ES-I3 (cell line): ENCODE results near the gene BRD1.
"Not testable (repeated sequence)": the region's sequence is repeated elsewhere in the genome, so short reads cannot be mapped to it uniquely, and the experiment has no call there.

Experiments used
- H3K36me3 ChIP-seq: 2 replicates; pipeline ENCODE4 v1.6.1; 2013; ENCODE audit warnings: mild to moderate bottlenecking, low read length, control low read depth, moderate library complexity; ENCODE audit not compliant: insufficient read depth
- H3K4me1 ChIP-seq: 2 replicates; pipeline ENCODE4 v1.6.1; 2013; ENCODE audit warnings: mild to moderate bottlenecking, control low read depth, low read length; ENCODE audit not compliant: insufficient read depth
- H3K9ac ChIP-seq: 2 replicates; pipeline ENCODE4 v1.6.1; 2013; ENCODE audit warnings: low read depth, mild to moderate bottlenecking, low read length, moderate library complexity
- H3K9me3 ChIP-seq: 2 replicates; pipeline ENCODE4 v1.6.1; 2013; ENCODE audit warnings: mild to moderate bottlenecking, low read length, moderate library complexity; ENCODE audit not compliant: control insufficient read depth, insufficient read depth

Gene BRD1

GRCh38 chr22:49762571-49762970 lies 65.1 kb downstream of the BRD1 start:
- not testable (repeated sequence) for H3K9me3 ChIP-seq, H3K4me1 ChIP-seq, H3K9ac ChIP-seq, H3K36me3 ChIP-seq

- no peaks in the 10 kb centered on the region; the same call in 1 of the 2 replicates for H3K9me3 ChIP-seq
- H3K36me3 ChIP-seq = no peaks in the 10 kb centered on the region
- no peak overlapping the region for H3K9ac ChIP-seq
- H3K4me1 ChIP-seq = no peaks in the 10 kb centered on the region
These were observed 65.8 kb downstream of the BRD1 start for GRCh38 chr22:49761836-49762235.

GRCh38 chr22:49760630-49761571 lies 66.8 kb downstream of the BRD1 start:
- Histone ChIP-seq H3K4me1 (no peaks in the 10 kb centered on the region), H3K9me3 (no peaks in the 10 kb centered on the region), H3K36me3 (no peaks in the 10 kb centered on the region), H3K9ac (no peak overlapping the region)

- Histone ChIP-seq H3K9me3 (no peaks in the 10 kb centered on the region), H3K4me1 (no peaks in the 10 kb centered on the region), H3K9ac (no peak overlapping the region), H3K36me3 (no peaks in the 10 kb centered on the region)
These were observed 67.4 kb downstream of the BRD1 start for GRCh38 chr22:49760280-49760629.

GRCh38 chr22:49756676-49757075 lies 71.0 kb downstream of the BRD1 start:
- Histone ChIP-seq H3K9me3 (no peaks in the 10 kb centered on the region), H3K9ac (no peak overlapping the region), H3K36me3 (no peaks in the 10 kb centered on the region), H3K4me1 (no peaks in the 10 kb centered on the region)

GRCh38 chr22:49756201-49756600 lies 71.5 kb downstream of the BRD1 start:
- Histone ChIP-seq H3K36me3 (no peaks in the 10 kb centered on the region), H3K9me3 (no peaks in the 10 kb centered on the region), H3K4me1 (no peaks in the 10 kb centered on the region), H3K9ac (no peak overlapping the region)

- no peaks in the 10 kb centered on the region for H3K36me3 ChIP-seq
- H3K9ac ChIP-seq = no peak overlapping the region
- H3K4me1 ChIP-seq = no peaks in the 10 kb centered on the region
These were observed 72.1 kb downstream of the BRD1 start for GRCh38 chr22:49755631-49756001.

GRCh38 chr22:49754696-49755630 lies 72.7 kb downstream of the BRD1 start:
- no peaks in the 10 kb centered on the region for H3K4me1 ChIP-seq

More at GRCh38 chr22:49755631-49756001, 72.1 kb downstream of the BRD1 start:
- no peaks in the 10 kb centered on the region for H3K9me3 ChIP-seq

GRCh38 chr22:49753961-49754695 lies 73.5 kb downstream of the BRD1 start:
- H3K9me3 ChIP-seq = no peaks in the 10 kb centered on the region
- no peaks in the 10 kb centered on the region for H3K36me3 ChIP-seq
- no peaks in the 10 kb centered on the region for H3K4me1 ChIP-seq
- H3K9ac ChIP-seq = no peak overlapping the region

More at GRCh38 chr22:49754696-49755630, 72.7 kb downstream of the BRD1 start:
- no peaks in the 10 kb centered on the region for H3K9me3 ChIP-seq
- H3K9ac ChIP-seq = no peak overlapping the region
- H3K36me3 ChIP-seq = no peaks in the 10 kb centered on the region

- H3K9ac ChIP-seq = no peak overlapping the region
- no peaks in the 10 kb centered on the region for H3K36me3 ChIP-seq
- H3K4me1 ChIP-seq = no peaks in the 10 kb centered on the region
- H3K9me3 ChIP-seq = no peaks in the 10 kb centered on the region
These were observed 74.3 kb downstream of the BRD1 start for GRCh38 chr22:49753276-49753890.

GRCh38 chr22:49752598-49753091 lies 75.0 kb downstream of the BRD1 start:
- Histone ChIP-seq H3K9ac (no peak overlapping the region), H3K9me3 (no peaks in the 10 kb centered on the region), H3K36me3 (no peaks in the 10 kb centered on the region), H3K4me1 (no peaks in the 10 kb centered on the region)

- H3K9ac ChIP-seq = no peak overlapping the region
- no peaks in the 10 kb centered on the region for H3K4me1 ChIP-seq
- H3K9me3 ChIP-seq = no peaks in the 10 kb centered on the region
- H3K36me3 ChIP-seq = no peaks in the 10 kb centered on the region
These were observed 75.6 kb downstream of the BRD1 start for GRCh38 chr22:49751966-49752597.

- Histone ChIP-seq H3K9me3 (no peaks in the 10 kb centered on the region), H3K4me1 (no peaks in the 10 kb centered on the region), H3K9ac (no peak overlapping the region), H3K36me3 (no peaks in the 10 kb centered on the region)
These were observed 76.2 kb downstream of the BRD1 start for GRCh38 chr22:49751318-49751965.
